OCI-LY1 (cell line): Measurements from ENCODE around the gene SALL3.

Experiments used
- H2AFZ ChIP-seq: fragments of 200-600 bp; sonication (generic), shearing (Covaris generic); 2 replicates; pipeline ENCODE4 v1.6.0; 2014; ENCODE audit warnings: antibody characterized with exemption, mild to moderate bottlenecking, low read length
- H3F3A ChIP-seq: fragments of 200-600 bp; sonication (generic), shearing (Covaris generic); 2 replicates; pipeline ENCODE4 v1.6.0; 2014; ENCODE audit warnings: mild to moderate bottlenecking, antibody characterized with exemption, low read length, moderate library complexity; ENCODE audit not compliant: insufficient read depth
- H3K27ac ChIP-seq: fragments of 200-600 bp; sonication (generic); 2 replicates; pipeline ENCODE4 v1.5.1; 2014; ENCODE audit warnings: low read length, mixed run types, mild to moderate bottlenecking, low read depth; ENCODE audit not compliant: poor library complexity, severe bottlenecking
- H3K27me3 ChIP-seq: fragments of 200-600 bp; sonication (generic); 2 replicates; pipeline ENCODE4 v1.6.0; 2014; ENCODE audit warnings: antibody characterized with exemption, mild to moderate bottlenecking, low read length, moderate library complexity; ENCODE audit not compliant: insufficient read depth
- H3K36me3 ChIP-seq: fragments of 200-600 bp; sonication (generic); 2 replicates; pipeline ENCODE4 v1.6.1; 2014; ENCODE audit warnings: mild to moderate bottlenecking, antibody characterized with exemption, low read length, moderate library complexity, mixed read lengths; ENCODE audit not compliant: insufficient read depth
- H3K4me1 ChIP-seq: fragments of 200-600 bp; sonication (generic); 2 replicates; pipeline ENCODE4 v1.5.1; 2014; ENCODE audit warnings: mild to moderate bottlenecking, low read length, moderate library complexity; ENCODE audit not compliant: insufficient read depth, severe bottlenecking
- H3K4me2 ChIP-seq: fragments of 200-600 bp; sonication (generic), shearing (Covaris generic); 2 replicates; pipeline ENCODE4 v1.6.1; 2014; ENCODE audit warnings: low read length
- H3K4me3 ChIP-seq: fragments of 200-600 bp; sonication (generic); 2 replicates; pipeline ENCODE4 v1.5.1; 2014; ENCODE audit warnings: low read length, low read depth, mild to moderate bottlenecking, mixed read lengths; ENCODE audit not compliant: poor library complexity, severe bottlenecking
- H3K79me2 ChIP-seq: fragments of 200-600 bp; shearing (Covaris generic); 2 replicates; pipeline ENCODE4 v1.6.1; 2016; ENCODE audit warnings: mixed run types, low read length, mixed read lengths; ENCODE audit not compliant: insufficient read depth
- H3K9ac ChIP-seq: fragments of 200-600 bp; sonication (generic), shearing (Covaris generic); 2 replicates; pipeline ENCODE4 v1.6.1; 2014; ENCODE audit warnings: mild to moderate bottlenecking, low read length, mixed read lengths
- H3K9me2 ChIP-seq: fragments of 200-600 bp; sonication (generic), shearing (Covaris generic); 2 replicates; pipeline ENCODE4 v1.6.1; 2014; ENCODE audit warnings: low read depth, mild to moderate bottlenecking, low read length, mixed read lengths
- H3K9me3 ChIP-seq: fragments of 200-600 bp; shearing (Covaris generic); 2 replicates; pipeline ENCODE4 v1.6.1; 2014; ENCODE audit warnings: low read length, mixed read lengths
- H4K20me1 ChIP-seq: fragments of 200-600 bp; sonication (generic), shearing (Covaris generic); 2 replicates; pipeline ENCODE4 v1.6.0; 2016; ENCODE audit warnings: mild to moderate bottlenecking, low read length; ENCODE audit not compliant: insufficient read depth
- EZH2 ChIP-seq: fragments of 200-600 bp; sonication (generic), shearing (Covaris generic); IDR thresholded peaks from 2 replicates; pipeline ENCODE4 v1.8.0; 2017; ENCODE audit warnings: borderline replicate concordance, mixed run types, mild to moderate bottlenecking, antibody characterized with exemption, low read length, moderate library complexity, mixed read lengths
- TF ChIP-seq, protein P1 (sequence below): fragments of 200-600 bp; sonication (generic), shearing (Covaris generic); IDR thresholded peaks from 2 replicates; pipeline ENCODE4 v1.5.1; 2017; ENCODE audit warnings: mild to moderate bottlenecking, antibody characterized with exemption, low read length, moderate library complexity, mixed read lengths

The SALL3 gene

DNA sequence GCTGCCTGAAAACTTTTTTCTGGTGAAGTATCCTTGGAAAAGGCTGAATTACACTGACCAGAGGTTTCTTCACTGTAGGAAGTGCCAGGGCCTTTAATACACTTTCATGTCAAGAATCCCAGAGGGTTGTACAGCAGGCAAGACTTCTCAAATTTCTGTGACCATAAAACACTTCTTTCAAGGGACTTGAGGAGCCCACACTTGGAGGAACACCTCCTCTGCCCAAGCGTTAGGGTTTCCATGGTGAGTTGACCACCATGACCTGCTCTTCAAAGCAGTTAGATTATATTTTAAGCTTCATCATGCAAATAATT, 12.9 kb upstream of the SALL3 start:
- Histone ChIP-seq H3K27me3 (no peaks in the 10 kb centered on the region), H3K79me2 (no peaks in the 10 kb centered on the region), H3K9ac (no peak overlapping the region), H3K27ac (no peak overlapping the region), H3K4me3 (no peak overlapping the region), H3K4me2 (no peak overlapping the region), H2AFZ (no peak overlapping the region), H3K4me1 (no peaks in the 10 kb centered on the region), H4K20me1 (no peaks in the 10 kb centered on the region), H3K36me3 (no peaks in the 10 kb centered on the region), H3F3A (no peaks in the 10 kb centered on the region), H3K9me2 (no peaks in the 10 kb centered on the region), H3K9me3 (no peaks in the 10 kb centered on the region)
- TF ChIP-seq EZH2, result no peak
- TF ChIP-seq, protein P1, sequence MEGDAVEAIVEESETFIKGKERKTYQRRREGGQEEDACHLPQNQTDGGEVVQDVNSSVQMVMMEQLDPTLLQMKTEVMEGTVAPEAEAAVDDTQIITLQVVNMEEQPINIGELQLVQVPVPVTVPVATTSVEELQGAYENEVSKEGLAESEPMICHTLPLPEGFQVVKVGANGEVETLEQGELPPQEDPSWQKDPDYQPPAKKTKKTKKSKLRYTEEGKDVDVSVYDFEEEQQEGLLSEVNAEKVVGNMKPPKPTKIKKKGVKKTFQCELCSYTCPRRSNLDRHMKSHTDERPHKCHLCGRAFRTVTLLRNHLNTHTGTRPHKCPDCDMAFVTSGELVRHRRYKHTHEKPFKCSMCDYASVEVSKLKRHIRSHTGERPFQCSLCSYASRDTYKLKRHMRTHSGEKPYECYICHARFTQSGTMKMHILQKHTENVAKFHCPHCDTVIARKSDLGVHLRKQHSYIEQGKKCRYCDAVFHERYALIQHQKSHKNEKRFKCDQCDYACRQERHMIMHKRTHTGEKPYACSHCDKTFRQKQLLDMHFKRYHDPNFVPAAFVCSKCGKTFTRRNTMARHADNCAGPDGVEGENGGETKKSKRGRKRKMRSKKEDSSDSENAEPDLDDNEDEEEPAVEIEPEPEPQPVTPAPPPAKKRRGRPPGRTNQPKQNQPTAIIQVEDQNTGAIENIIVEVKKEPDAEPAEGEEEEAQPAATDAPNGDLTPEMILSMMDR, result no peak

DNA sequence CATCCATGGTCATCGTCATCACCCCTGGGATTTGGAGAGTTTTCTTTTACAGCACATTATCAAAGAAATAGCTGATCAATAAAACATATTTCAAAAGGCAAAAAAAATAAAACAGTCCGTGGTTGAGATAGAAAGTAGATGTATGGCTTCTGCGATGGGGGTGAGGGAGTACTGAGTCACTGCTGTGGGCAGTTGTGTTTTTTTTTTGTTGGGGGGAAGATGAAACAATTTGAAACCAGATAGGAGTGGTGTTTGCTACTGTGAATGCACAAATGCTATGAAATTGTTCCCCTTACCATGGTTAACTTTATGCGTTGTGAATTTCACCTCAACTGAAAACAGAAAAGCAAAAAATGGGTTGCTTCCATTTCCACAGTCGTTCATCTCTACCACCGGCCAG, 11.9 kb upstream of the SALL3 start:
- H3K27ac ChIP-seq, result no peak overlapping the region
- H3K4me2 ChIP-seq, result no peak overlapping the region
- no peaks in the 10 kb centered on the region for H3K9me2 ChIP-seq
- no peaks in the 10 kb centered on the region for H3K4me1 ChIP-seq
- H3K79me2 ChIP-seq, result no peaks in the 10 kb centered on the region
- no peak overlapping the region for H3K4me3 ChIP-seq
- H3K9ac ChIP-seq, result no peak overlapping the region
- H2AFZ ChIP-seq, result no peak overlapping the region
- H4K20me1 ChIP-seq, result no peaks in the 10 kb centered on the region
- no peaks in the 10 kb centered on the region for H3K36me3 ChIP-seq
- no peaks in the 10 kb centered on the region for H3K9me3 ChIP-seq
- no peaks in the 10 kb centered on the region for H3F3A ChIP-seq
- no peak for TF ChIP-seq EZH2
- TF ChIP-seq, protein P1, result no peak
- H3K27me3 ChIP-seq, result no peaks in the 10 kb centered on the region

DNA sequence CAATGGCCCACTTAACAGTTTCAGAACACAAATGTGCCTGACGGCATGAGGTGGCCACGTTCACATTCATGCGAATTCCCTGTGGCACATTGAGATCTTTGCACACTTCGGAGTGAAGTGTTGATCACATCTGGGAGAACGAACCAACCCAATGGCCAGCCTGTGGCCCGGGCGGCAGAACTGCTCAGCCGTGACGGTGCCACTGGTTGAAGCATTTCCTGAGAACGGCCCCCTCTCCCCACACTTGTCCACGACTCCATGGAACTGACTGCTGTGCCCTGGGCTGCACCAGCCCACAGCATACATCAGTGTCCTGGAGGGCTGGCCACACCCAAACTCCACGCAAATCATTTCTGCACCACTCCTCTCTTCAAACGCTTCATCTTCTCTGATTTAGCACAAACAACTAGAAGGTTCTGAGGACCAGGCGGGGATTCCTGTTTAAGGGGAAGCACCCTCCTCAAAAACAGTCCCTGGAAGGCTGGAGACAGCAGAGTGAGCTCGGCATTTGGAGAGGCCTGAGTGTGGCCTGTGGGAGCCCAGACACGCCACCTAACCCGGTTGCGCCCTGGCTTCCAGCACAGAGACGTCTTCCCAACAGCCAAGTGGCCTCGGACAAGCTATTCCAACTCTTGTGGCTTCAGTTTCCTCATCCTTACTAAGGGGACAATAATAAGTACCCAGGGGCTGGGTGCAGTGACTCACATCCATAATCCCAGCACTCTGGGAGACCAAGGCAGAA, 9.9 kb upstream of the SALL3 start:
- no peak for TF ChIP-seq EZH2
- TF ChIP-seq, protein P1, result no peak
- Histone ChIP-seq H3K27me3 (no peaks in the 10 kb centered on the region), H2AFZ (no peak overlapping the region)

More for the DNA sequence above, 9.9 kb upstream of the SALL3 start:
- no peak overlapping the region for H3K9ac ChIP-seq
- H3K36me3 ChIP-seq, result no peaks in the 10 kb centered on the region
- H3K9me2 ChIP-seq, result no peaks in the 10 kb centered on the region
- no peak overlapping the region for H3K27ac ChIP-seq
- H4K20me1 ChIP-seq, result no peaks in the 10 kb centered on the region
- H3F3A ChIP-seq, result no peaks in the 10 kb centered on the region
- no peak overlapping the region for H3K4me3 ChIP-seq
- H3K79me2 ChIP-seq, result no peaks in the 10 kb centered on the region
- H3K4me2 ChIP-seq, result no peak overlapping the region
- H3K9me3 ChIP-seq, result no peaks in the 10 kb centered on the region
- H3K4me1 ChIP-seq, result no peaks in the 10 kb centered on the region
